RKO (cell line): Measurements from ENCODE around the gene AK5.

ENCODE experiments used
- DNase-seq: peaks from one replicate; pipeline ENCODE4 v3.0.0-alpha.2; 2016; ENCODE audit warnings: low spot score

Gene AK5

DNA sequence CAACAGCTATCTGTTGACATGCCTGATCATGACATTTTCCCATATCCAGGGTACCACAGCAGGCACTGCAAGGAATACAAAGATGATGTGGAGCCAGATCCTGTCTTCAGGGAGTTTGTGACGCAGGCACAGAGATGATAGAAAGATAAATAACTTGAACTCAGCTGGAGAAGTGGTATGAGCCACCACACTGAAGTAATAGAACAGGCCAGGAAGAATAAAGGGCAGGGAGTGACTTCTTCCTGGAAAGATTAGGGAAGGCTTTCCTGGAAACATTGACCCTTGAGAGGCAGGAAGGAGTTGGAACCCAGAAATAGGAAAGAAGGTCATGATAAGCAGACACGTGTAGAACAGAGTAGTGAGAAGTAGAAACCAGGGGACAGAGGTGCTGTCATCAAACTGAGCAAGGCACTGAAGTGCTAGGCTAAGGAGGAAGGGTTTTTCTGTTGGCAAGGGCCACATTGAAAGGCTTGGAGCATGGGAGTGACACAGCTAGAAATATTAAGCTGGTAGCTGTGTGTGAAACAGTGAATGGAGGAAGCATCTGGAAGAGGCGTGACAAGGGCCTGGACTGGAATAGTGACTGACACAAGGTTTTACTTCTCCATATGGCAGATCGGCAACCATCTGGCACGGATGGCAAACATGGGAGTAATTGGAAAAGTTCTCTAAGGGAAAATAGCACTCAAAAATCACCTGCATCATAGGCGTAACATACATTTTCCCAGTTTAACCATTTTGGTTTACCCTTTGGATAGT is 68.4 kb downstream of the AK5 start:
- DNase-seq, result no peak

DNA sequence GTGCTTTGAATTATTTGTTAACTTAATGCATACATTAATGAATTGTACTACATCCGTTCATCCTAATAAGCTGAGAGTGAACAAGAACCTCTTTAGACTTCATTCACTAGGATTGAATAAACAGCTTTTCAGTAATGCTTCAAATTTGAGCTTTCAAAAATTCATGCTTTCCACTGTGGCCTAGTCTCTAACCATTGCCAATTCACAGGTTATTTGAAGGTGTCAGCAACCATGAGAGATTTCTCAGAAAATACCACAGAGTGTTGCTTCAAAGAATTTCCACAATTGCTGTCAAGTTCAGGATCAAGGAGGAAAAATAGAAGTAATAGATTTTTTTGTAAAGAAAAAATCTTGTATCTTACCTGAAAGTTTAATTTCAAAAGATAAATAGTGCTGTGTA is 72.7 kb downstream of the AK5 start:
- DNase-seq, result no peak

DNA sequence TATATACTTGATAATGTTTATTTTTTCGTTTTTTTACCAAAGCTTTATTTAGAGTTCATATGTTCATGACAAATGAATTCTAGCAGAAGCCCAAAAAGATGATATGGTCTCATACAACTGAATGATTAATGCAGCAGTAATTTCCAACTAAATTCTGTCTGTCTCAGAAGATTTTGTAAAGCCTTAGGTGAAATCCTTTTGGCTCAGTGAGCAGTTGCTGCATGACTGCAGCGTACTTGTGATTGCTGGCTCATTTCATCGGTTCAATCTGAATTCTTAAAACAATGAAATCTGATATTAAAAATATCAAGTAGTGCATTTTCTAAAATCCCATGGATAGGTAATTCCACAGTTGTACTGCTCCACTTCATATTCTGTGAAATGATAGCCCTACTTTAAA is 73.2 kb downstream of the AK5 start:
- DNase-seq, result no peak

DNA sequence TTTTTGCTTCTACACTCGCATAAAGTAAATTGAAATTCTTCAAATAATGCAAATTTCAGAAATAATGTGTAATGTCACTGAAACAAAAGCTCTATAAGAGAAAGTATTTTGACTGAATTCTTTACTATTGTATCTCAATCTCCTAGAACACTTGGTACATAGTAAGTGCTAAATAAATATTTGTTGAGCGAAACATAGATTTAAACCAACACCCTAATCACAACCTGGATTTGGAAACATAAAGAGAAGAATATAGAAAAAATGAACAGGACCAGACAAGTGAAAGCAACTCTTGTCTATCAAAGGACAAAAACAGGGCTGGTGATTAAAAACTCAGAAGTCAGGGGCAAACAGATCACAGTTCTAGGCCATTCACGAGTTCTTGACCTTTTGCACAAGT is 74.3 kb downstream of the AK5 start:
- no peak for DNase-seq

DNA sequence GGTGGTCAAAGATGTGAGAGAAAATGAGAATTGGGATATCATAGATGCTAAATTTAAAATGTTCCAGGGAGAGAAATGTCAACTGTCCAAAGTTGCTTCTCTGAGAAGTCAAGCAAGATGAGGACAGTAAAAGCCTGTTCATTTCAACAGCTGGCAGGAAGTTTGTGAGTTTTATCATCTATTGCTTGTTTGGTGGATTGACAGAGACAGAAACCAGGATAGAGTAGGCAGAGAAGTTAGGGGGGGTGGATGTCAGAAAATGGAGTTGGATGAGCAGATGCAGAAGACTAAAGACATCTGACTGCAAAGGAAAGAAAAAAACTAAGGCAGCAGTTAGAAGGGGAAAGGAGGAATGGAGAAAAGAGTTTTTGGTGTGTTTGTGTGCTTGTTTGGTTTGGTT is 78.4 kb downstream of the AK5 start:
- DNase-seq, result no peak

DNA sequence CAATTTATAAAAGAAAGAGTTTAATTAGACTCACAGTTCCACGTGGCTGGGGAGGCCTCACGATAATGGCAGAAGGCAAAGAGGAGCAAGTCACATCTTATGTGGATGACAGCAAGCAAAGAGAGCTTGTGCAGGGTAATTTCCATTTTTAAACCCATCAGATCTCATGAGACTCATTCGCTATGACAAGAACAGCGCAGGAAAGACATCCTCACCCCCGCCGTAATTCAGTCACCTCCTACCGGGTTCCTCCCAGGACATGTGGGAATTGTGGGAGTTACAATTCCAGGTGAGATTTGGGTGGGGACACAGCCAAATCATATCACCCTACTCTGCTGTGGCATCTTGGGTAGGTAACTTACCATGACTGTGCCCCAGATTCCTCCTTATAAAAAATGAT is 79.8 kb downstream of the AK5 start:
- no peak for DNase-seq

DNA sequence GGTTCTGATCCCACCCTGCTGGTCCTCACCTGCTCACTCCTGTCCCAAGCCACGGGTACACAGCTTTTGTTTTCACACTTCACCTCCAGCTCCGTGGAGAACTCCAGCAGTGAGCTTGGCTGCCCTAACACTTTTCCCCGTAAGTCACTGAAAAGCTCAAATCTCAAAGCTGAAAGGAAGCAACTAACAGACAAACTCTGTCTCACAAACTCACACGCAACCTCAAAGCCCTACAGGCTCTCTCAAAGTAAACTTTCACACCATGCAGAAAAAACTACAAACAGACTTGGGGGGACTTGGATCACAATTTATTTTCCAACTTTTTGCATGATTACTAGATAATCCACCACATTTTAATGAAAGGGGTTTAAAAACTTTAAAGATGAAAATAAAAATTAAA is 88.3 kb downstream of the AK5 start:
- DNase-seq, result no peak

DNA sequence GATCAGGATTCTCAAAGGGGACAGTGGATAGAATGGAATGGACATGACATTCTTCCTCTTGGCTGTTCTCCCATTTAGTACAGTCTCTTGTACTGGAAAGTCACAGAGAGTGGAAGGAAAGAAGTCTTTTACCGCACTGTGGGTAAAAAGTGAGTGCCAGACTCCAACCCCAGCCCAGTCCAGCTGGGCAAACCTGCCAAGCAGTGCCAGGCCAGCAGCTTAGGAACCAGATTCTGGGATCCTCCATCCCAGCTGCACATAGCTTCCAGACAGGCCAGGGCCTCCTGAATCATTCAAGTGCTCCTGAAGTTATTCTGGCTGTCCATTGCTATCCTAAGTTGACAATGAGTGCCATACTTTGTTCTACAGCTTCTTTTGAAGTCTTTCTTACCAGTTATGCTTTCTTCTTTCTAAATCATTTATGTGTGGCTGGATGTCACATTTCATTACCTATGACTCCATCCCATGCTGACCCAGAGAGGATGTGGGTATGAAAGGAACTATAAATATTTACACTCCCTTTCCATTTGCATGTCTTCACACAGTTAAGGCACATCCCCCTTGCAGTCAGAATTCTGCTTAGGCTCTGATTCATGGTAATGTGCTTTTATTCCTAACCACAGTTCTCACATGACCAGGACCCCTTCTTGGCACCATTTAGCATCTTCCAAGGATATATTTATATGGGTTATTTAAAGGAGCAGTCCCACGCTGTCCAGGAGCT is 88.9 kb downstream of the AK5 start:
- no peak for DNase-seq

DNA sequence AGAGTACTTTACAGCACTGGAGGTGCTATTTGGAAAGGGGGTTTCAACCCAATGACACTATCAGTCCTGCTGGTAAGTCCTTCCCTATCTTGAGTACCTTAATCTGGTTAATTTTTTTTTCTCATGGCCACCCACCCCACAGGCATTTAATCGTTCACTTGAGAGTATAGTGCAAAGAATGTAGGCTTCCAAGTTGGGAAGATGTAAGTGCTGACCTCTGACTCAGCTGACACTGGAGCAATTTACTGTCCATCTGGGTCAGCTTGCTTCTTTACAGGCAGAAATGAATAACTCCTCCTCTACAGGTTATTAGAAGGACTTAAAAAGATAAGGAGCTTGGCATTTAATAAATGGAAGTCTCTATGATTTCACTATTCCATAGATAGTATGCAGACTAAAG is 89.6 kb downstream of the AK5 start:
- DNase-seq, result no peak

DNA sequence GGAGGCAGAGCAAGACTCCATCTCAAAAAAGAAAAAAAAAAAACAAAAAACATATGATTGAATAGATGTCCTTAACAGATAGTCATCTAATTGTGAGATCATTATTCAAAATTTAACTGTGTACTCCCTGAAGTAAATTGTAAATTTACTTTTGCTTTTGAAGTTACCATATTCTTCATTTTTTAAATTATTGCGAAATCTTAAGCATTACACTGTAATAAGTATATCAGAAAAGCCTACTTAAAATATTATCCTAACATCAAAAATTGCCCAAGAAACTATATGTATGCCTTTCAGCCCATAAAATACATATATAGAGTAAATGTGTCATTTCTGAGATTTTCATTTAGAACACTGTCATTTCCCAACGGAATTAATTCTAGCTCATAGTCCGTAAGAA is 91.9 kb downstream of the AK5 start:
- DNase-seq, result no peak

DNA sequence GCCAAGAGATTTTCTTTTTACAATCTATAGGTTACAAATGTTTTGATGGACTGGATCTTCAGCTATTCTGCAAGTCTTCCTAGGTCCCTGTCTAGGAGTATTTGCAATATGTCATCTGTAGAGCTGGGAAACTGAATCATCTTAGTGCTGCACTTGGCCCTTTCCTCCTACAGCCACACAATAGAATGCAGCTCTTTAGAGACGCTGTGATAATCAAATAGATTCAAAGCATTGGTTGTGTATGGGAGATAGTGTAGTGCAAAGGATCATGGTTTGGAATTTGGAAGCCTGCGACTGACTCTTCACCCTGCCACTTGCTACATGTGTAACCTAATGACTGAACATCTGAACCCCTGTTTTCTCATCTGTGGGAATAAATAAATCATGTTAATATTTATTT is 93.7 kb downstream of the AK5 start:
- DNase-seq, result no peak

DNA sequence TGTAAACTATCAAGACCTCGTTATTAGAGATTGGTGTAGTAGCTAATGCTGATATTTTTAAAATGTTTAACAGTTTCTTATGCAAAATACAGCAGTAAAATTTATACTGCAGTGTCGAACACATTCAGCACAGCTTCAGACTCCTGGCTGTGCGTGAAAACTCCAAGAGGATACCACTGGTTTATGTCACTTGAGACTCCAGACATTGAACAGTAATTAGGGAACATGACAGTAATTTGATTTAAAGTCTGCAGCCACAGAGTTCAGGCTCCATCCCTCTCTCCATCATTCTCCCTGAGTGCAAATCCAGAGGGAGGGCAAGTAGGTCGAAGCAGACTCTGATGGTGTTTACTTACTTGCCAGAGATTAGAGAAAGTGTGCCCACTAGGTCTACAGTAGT is 94.2 kb downstream of the AK5 start:
- no peak for DNase-seq

DNA sequence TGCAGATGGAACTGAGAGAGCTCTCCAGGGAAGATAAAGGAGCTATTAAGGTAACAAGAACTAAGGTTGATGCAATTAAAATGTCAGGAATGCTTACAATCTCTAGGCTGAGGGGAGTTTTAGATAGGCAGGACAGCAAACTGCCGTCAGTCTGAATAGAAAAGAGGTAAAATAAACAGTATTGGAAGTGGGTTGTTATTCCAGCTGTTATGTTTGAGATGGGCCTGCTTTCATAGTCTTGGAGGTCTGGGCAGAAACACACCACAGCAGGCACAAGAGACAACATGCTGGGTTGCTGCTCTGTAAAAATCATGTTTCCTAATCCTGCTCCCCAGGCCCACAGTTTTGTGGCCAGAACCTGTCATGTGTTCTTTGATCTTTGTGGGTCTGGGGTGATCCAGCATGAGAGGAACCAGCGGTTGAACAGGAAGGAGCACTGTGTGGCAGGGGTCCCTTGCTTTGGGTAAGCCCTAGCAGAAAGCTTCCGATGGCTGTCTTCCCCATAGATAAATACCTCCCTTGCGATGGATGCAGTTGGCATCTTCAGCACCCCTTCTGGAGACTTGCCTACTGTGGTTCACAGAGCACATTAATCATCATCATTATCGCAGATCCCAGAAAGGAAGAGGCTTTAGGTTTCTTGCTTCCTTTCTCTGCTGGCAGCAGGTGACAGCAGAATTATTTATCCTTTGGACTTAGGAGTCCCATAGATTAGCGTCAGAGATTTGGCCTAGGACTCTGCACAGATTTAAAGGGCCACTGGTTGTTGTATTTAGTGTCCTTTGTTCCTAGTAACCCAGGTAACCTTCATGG is 97.1 kb downstream of the AK5 start:
- no peak for DNase-seq

DNA sequence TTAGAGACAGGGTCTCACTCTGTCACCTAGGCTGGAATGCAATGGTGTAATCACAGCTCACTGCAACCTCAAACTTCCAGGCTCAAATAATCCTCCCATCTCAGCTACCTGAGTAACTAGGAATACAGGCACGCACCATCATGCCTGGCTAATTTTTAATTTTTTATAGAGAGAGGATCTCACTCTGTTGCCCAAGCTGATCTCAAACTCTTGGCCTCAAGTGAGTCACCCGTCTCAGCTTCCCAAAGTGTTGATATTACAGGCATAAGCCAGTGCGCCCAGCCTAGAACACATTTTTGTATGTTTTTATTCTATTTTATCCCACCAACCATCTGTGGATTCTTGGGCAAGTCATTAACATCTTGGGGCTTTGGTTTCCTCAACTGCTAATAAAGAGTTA is 100.5 kb downstream of the AK5 start:
- DNase-seq, result no peak

DNA sequence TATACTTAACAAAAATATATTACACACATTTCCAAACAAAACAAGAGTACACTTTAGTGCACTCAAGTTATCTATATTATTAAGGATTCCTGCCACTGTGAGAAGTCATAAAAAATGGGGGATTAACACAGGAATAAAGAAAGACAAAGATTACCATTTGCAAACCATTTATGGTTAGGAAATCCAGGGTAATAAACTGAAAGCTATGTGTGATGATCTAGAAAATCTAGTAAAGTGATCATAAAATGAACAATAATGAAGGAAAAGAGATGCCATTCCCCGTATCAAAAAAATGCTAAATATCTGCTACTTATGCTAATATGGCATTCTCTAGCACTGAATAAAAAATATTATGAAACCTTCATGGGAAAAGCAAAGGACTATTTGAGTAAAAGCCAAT is 101.4 kb downstream of the AK5 start:
- no peak for DNase-seq

DNA sequence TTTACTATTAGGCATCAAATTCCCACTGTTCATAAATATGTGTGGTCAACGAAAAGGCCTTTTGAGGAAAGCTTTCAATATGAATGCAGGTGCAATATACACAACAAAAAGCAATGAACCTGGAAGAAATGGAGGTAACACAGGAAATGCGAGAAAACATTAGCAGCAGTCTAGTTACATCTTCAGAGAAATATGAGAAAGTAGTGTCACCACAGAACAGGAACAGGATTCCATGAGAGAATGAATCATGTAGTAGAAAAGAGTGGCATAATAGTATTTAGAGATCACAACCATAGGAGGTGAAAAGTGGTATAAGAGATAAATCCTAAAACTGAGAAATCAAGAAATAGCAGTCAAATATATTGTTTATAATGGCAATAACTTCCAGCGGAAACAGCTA is 103.7 kb downstream of the AK5 start:
- no peak for DNase-seq

DNA sequence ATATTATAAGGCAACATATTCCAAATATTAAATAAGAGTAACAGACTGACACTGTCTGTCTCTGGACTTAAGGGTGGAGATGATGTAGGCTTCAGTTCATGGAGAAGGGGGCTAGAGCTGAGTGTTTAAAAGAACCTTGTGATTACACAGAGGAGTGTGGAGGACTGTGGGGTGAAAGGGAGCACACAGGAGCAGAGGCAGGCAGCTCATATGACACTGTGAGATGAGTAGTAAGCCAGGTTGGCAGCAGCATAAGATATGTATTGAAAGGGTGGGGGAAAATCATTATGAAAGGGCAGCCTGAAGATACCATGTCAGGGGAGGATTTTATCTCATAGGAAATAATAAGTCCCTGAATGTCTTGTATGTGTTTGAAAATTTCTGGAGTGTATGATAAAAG is 104.5 kb downstream of the AK5 start:
- DNase-seq, result no peak

DNA sequence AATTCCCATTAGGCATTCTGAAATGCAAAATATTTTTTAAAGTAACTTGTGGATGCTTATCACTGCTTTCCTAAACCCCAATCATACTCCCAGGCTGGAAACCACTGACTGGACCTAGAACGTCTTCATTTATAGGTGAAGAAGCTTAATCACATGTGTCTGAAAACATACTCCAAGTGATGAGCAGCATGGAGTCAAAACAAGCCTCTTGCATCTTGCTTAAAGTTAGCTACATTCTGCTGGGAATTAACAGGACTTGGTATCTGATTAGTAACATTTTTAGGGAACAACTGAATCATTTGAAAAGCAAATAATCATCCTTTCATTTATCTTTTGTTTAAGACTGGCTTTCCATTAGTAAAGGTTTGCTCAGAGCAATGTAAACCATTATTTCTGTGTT is 105.7 kb downstream of the AK5 start:
- DNase-seq, result no peak

DNA sequence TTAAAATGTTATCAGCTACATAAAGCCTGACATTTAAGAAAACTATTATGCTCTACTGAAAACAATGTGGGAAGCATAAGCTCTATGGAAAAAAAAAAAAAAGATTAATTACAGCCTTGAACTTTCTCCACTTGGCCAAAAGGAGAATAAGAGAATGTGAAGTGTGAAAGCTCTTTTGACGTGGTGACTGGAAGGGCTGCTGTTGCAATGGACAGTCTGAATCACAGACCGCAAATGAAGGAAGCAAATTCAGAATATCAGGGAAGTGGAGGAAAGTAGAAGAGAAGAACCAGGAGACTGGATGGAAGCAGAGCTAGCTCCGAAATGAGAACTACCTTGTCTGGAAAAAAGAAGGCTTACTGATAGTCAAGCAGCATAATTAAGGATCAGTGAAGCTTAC is 106.8 kb downstream of the AK5 start:
- no peak for DNase-seq

DNA sequence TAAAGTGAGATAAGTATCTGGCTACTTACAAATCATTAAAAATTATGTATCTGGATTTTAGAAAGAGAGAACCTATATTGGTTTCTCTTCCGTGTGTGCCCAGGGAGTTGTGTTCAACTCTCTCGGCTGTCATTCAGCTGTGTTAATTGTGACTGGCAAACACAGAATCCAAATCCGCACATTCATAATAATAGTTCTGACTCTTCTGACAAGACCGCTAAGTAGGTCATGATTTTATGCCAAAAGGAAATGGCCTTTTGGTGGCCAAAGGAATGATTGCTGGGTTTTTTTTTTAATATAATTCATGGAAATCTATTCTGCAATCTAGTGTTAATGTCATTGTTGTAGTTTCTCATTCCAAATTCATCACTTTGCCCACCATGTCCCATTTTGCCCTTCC is 110.7 kb downstream of the AK5 start:
- no peak for DNase-seq

DNA sequence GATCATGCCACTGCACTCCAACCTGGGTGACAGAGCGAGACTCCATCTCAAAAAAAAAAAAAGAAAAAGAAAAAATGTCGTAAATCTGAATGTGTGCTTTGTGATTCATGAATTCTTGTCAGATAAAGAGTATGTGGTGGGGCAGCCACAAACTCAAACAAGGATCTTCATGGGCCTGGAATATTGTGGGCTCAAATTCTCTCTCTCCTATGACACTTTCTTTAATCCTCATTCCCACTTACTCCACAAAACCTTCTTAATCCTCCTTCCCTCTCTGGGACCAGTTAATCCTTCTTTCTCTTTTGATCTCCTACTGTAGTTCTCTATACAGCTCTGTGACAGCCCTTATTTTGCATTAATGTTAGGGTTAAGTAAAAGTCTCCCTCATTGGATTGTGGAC is 112.3 kb downstream of the AK5 start:
- no peak for DNase-seq

DNA sequence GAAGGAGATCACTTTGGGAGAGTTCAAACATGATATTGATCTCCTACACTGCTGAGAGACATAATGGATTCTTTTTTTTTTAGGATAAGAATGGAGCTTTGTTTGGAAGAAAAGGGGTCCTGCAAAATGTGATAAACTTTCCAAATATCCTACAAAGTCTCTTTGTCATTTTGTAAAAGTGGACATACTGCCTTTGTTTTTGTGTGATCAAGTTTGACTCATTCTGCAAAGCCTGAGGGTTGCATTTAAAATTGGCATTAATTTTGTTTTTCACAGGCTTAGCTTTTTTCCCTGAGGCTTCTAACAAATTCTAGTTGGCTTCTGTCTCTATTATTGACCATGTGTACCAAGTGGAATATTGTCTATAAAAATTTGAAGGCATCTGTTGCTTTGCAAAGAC is 113.2 kb downstream of the AK5 start:
- DNase-seq, result no peak

DNA sequence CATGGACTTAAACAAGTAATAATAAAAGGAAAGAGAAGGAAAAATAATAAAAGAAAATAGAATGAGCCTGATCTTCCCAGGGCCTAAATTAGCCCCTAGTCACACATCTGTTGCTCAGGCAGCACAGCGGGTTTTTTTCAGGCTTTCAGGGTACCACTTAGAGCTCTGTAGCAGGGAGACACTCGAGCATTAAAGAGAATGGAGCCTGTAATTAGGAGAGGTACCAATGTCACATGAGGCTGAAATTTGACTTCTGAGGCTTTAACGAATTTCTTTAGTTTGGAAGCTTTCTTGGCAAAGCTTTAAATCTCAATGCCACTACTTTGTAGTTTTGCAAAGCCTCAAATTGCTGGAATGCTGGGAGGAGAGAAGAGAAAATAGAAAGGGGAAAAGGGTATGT is 116.3 kb downstream of the AK5 start:
- DNase-seq, result no peak
